D721Med (cell line): ENCODE results near the gene PCNA.

Experiments used
- DNase-seq: peaks from one replicate; pipeline ENCODE4 v3.0.0; 2011; ENCODE audit warnings: low spot score; ENCODE audit not compliant: insufficient read length
- FAIRE-seq: peaks from 2 replicates; lab custom pipeline; 2011; peaks lifted over from hg19 to GRCh38; lab: Jason Lieb, UNC
- TF ChIP-seq, protein P1 (sequence below): IDR thresholded peaks from 2 replicates; pipeline ENCODE4 v1.5.1; 2012; ENCODE audit warnings: mild to moderate bottlenecking, control low read depth; ENCODE audit not compliant: insufficient read depth; ENCODE audit errors: missing control alignments

The PCNA gene

GRCh38 chr20:5156675-5157448 lies 37.1 kb upstream of the PCNA start:
- TF ChIP-seq, protein P1, sequence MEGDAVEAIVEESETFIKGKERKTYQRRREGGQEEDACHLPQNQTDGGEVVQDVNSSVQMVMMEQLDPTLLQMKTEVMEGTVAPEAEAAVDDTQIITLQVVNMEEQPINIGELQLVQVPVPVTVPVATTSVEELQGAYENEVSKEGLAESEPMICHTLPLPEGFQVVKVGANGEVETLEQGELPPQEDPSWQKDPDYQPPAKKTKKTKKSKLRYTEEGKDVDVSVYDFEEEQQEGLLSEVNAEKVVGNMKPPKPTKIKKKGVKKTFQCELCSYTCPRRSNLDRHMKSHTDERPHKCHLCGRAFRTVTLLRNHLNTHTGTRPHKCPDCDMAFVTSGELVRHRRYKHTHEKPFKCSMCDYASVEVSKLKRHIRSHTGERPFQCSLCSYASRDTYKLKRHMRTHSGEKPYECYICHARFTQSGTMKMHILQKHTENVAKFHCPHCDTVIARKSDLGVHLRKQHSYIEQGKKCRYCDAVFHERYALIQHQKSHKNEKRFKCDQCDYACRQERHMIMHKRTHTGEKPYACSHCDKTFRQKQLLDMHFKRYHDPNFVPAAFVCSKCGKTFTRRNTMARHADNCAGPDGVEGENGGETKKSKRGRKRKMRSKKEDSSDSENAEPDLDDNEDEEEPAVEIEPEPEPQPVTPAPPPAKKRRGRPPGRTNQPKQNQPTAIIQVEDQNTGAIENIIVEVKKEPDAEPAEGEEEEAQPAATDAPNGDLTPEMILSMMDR: no peak
- DNase-seq: no peak
- no peak for FAIRE-seq

- TF ChIP-seq, protein P1: no peak
- FAIRE-seq (no peak), DNase-seq (no peak)
Observed at GRCh38 chr20:5155404-5155803, 35.6 kb upstream of the PCNA start.

GRCh38 chr20:5154543-5154925 lies 34.8 kb upstream of the PCNA start:
- FAIRE-seq: no peak
- TF ChIP-seq, protein P1: no peak
- DNase-seq: no peak

DNA sequence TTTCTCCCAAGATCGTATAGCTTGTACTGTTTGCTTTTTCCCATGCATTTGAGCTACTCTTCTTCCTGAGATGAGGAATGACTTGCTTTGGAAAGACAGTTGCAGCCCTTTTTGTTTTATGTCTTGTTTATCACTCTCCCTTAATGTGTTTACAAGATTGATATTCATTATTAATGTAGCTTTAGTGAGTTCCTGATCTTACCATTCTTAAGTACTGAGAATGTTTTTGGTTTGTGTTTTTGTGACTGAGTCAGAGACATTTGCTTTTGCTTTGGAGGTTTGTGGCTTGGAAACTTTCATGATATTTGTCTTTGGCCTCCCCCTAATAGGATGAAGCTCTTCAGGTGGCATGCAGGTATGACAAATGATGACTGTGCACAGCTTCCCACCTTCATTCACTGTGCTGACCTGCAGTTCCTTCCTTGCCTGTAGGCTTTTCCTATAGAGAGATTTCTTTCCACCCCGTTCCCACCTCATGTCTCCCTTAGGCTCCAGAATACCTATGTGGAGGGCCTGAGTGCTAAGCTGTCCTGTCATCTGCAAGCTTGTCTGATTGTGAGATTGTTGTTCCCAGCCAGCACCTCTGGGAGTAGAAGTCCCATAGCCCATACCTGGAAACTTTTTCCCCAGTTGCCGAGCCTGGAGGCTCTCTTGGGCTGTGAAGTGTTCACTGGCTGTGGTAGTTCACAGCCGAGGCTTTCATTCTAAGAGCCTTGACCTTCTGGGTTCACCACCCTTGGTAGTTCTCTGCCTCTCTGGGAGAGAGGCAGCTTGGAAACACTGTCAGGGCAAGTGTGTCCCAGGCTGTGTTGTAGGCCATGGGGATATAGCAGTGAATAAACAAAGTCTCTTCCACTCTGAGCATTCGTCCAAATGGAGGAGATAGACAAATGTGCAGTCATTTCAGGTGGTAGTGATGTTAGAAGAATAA lies 34.1 kb upstream of the PCNA start:
- TF ChIP-seq, protein P1: no peak
- DNase-seq (no peak), FAIRE-seq (no peak)

DNA sequence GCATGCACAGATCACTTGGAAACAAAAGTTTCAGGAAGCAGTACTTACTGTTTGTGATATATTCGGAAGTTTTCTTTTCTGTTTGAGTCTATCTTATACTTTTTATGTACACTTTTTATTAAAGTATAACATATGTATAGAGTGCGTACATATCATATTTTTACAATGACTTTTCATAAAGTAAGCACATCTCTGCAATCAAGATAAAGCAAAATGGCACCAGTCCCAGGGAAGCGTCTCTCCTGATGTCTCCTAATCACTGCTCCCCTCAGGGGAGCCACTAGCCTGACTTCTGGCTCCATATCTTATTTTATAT lies 33.4 kb upstream of the PCNA start:
- no peak for FAIRE-seq
- no peak for DNase-seq
- TF ChIP-seq, protein P1: no peak

GRCh38 chr20:5150226-5151076 lies 30.7 kb upstream of the PCNA start:
- FAIRE-seq: no peak

More at GRCh38 chr20:5150226-5151076, 30.7 kb upstream of the PCNA start:
- DNase-seq: no peak
- TF ChIP-seq, protein P1: no peak
